Parietal lobe (tissue), 2 donors: ENCODE results near the gene ASGR2. TPM values are rescaled to one million over a fixed set of nuclear protein-coding genes. Genes with fewer than 3 reads are reported as not detected.

Experiments
- small RNA-seq: library from RNA; depleted of rRNA; stranded (forward); fragments of <200 nt; gene quantifications from one replicate; pipeline ENCODE3, GENCODE V24; 2014; ENCODE audit warnings: low replicate concordance
- total RNA-seq: library from RNA; depleted of rRNA; stranded (reverse); fragments of >200 nt; gene quantifications from one replicate; pipeline ENCODE4 v1.2.3, GENCODE V29; 2014

The ASGR2 gene, protein sequence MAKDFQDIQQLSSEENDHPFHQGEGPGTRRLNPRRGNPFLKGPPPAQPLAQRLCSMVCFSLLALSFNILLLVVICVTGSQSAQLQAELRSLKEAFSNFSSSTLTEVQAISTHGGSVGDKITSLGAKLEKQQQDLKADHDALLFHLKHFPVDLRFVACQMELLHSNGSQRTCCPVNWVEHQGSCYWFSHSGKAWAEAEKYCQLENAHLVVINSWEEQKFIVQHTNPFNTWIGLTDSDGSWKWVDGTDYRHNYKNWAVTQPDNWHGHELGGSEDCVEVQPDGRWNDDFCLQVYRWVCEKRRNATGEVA
- total RNA-seq, result not detected

GRCh38 chr17:7114241-7114874 is at the start of gene ASGR2:
ASGR2 (minus strand) TSS chr17:7114822; CDS start chr17:7114240, 582 bp downstream.

DNA sequence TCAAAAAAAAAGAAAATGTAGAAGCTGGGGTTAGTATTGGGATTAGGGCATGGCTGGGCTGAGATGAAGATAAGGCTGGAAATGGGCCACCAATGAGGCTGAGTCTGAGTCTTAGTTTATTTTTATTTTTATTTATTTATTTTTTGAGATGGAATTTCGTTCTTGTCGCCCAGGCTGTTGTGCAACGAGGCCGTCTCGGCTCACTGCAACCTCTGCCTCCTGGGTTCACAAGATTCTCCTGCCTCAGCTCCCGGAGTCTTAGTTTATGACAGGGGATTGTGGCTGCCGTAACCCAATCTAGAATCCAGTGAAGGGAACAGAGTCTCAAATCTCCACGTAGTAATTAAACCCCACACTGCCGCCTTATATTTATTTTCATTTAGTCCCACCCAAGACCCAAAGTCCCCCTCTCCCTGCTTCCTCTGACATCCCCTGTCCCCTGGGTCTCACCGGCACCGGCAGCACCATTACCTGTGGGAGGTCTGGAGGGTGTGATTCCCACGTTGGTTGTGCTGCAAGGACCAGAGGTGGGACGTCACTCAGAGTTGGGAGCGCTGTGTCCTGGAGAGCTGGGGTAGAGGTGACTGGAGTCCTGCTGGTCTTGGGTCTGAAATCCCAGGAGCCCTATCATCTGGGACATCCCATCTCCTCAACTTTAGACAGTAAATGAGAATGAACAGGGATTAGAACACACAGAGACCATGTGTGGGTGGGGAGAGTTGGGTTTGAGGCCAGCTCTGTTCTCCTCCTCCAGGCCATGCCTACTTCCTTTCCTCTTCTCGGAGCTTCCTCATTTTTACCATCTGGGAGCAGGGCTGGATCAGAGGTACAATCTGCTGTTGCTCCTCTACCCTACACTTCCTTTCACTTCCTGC is 34.8 kb downstream of the ASGR2 start, which contains the start of gene CLEC10A:
Gene CLEC10A, minus strand, starts transcription at position 671 of the 875 bp plus-strand sequence. CDS start 1,439 bp downstream, outside the sequence.

Small RNA genes within 50 kb of the gene (small RNA-seq; reads per million reads assigned to genes)
- gene AC120057.1, result not detected

Other genes starting within 250 kb of the ASGR2 start
- gene ALOX12, start 118.8 kb downstream of the ASGR2 start, total RNA-seq, result not detected
- 16.9 TPM for gene RNASEK, start 102.2 kb downstream of the ASGR2 start, total RNA-seq
- 3.1 TPM for gene BCL6B, start 91.8 kb downstream of the ASGR2 start, total RNA-seq
- 0.31 TPM for gene SLC16A13, start 78.8 kb downstream of the ASGR2 start, total RNA-seq
- gene SLC16A11, start 70.7 kb downstream of the ASGR2 start, total RNA-seq, result not detected
- gene CLEC10A, start 34.6 kb downstream of the ASGR2 start, total RNA-seq, result not detected
- 12.5 TPM for gene ASGR1, start 64.5 kb upstream of the ASGR2 start, total RNA-seq
- 155 TPM for gene DLG4, start 105.0 kb upstream of the ASGR2 start, total RNA-seq
- 147 TPM for gene ACADVL, start 105.1 kb upstream of the ASGR2 start, total RNA-seq
- 81.4 TPM for gene DVL2, start 119.7 kb upstream of the ASGR2 start, total RNA-seq
- gene PHF23, start 124.6 kb upstream of the ASGR2 start, total RNA-seq, result 25.7 TPM
- 103 TPM for gene GABARAP, start 127.6 kb upstream of the ASGR2 start, total RNA-seq
- gene CTDNEP1, start 136.9 kb upstream of the ASGR2 start, total RNA-seq, result 34.1 TPM
- 26.6 TPM for gene ELP5, start 137.4 kb upstream of the ASGR2 start, total RNA-seq
- not detected for gene CLDN7, start 147.7 kb upstream of the ASGR2 start, total RNA-seq
- not detected for gene SLC2A4, start 166.9 kb upstream of the ASGR2 start, total RNA-seq
- gene YBX2, start 179.8 kb upstream of the ASGR2 start, total RNA-seq, result 2.5 TPM
- 132 TPM for gene EIF5A, start 192.8 kb upstream of the ASGR2 start, total RNA-seq
- 59.8 TPM for gene GPS2, start 200.5 kb upstream of the ASGR2 start, total RNA-seq
- gene NEURL4, start 214.5 kb upstream of the ASGR2 start, total RNA-seq, result 61.0 TPM
- not detected for gene ACAP1, start 221.7 kb upstream of the ASGR2 start, total RNA-seq
- 2.5 TPM for gene KCTD11, start 237.3 kb upstream of the ASGR2 start, total RNA-seq
- not detected for gene TMEM95, start 240.3 kb upstream of the ASGR2 start, total RNA-seq